B cell (primary cell): ENCODE data around the gene USB1. TPM values are rescaled to one million over a fixed set of nuclear protein-coding genes. Genes with fewer than 3 reads are reported as not detected.

Experiments used
- ATAC-seq: fragments of 200-7000 bp; cut with Tn5 transposase; one replicate; pipeline ENCODE4 v1.10.0; 2021; ENCODE audit warnings: low read depth, mild to moderate bottlenecking, moderate number of reproducible peaks, moderate library complexity
- CTCF ChIA-PET: fragments of 350-600 bp; sonication (Branson Sonifier 250); formaldehyde crosslinking; loops from one replicate; lab custom pipeline; 2021; ENCODE audit warnings: antibody characterized with exemption, inconsistent platforms; lab: Charles Lee
- POLR2A ChIA-PET: fragments of 350-600 bp; sonication (Branson Sonifier 250); formaldehyde crosslinking; loops from one replicate; lab custom pipeline; 2021; ENCODE audit warnings: antibody characterized with exemption; lab: Charles Lee
- DNase-seq: peaks from one replicate; pipeline ENCODE4 v3.0.0; 2013
- H2AFZ ChIP-seq: 2 replicates; pipeline ENCODE4 v1.6.1; 2012; ENCODE audit warnings: mild to moderate bottlenecking, low read depth, low read length; ENCODE audit not compliant: insufficient read depth, poor library complexity, severe bottlenecking
- H3K27ac ChIP-seq, 2 donors: 1 replicate in 1 of 2; 2 replicates in 1 of 2; pipeline ENCODE4 v1.5.1; 2012 to 2013; ENCODE audit warnings: low read length in 2 of 2, mild to moderate bottlenecking in 2 of 2, moderate library complexity in 1 of 2
- H3K27me3 ChIP-seq, 4 experiments: fragments of 200-600 bp in 1 of 4; sonication (generic) in 1 of 4; replicated peaks in 1 of 4; 1 replicate in 2 of 4; 2 replicates in 2 of 4; pipeline versions ENCODE4 v1.6.1 to v1.7.0; 2013 to 2016; ENCODE audit warnings: low read length in 3 of 4, mild to moderate bottlenecking in 2 of 4, mixed read lengths in 1 of 4, moderate library complexity in 1 of 4; ENCODE audit not compliant: insufficient read depth in 4 of 4, control insufficient read depth in 3 of 4; ENCODE audit errors: control extremely low read depth in 1 of 4
- H3K36me3 ChIP-seq, 2 experiments: replicated peaks in 1 of 2; 1 replicate in 1 of 2; 2 replicates in 1 of 2; pipeline versions ENCODE4 v1.6.1 to v1.7.1; 2013; ENCODE audit warnings: low read length in 1 of 2; ENCODE audit not compliant: insufficient read depth in 2 of 2, control insufficient read depth in 1 of 2; ENCODE audit errors: control extremely low read depth in 1 of 2, extremely low read depth in 1 of 2
- H3K4me1 ChIP-seq, 2 donors: fragments of 200-600 bp in 1 of 2; sonication (generic) in 1 of 2; 1 replicate in 1 of 2; 2 replicates in 1 of 2; pipeline versions ENCODE4 v1.5.1 to v1.6.1; 2013 to 2017; ENCODE audit warnings: low read length in 2 of 2; ENCODE audit not compliant: control insufficient read depth in 2 of 2, insufficient read depth in 2 of 2
- H3K4me2 ChIP-seq: replicated peaks from 2 replicates; pipeline ENCODE3; 2012; ENCODE audit warnings: mild to moderate bottlenecking, low read depth, low read length; ENCODE audit not compliant: poor library complexity, severe bottlenecking
- H3K4me3 ChIP-seq, 5 experiments: fragments of 200-600 bp in 1 of 5; sonication (generic) in 1 of 5; 1 replicate in 3 of 5; 2 replicates in 2 of 5; pipeline versions ENCODE4 v1.5.1 to v1.7.0; 2011 to 2016; ENCODE audit warnings: low read length in 4 of 5, mild to moderate bottlenecking in 4 of 5, low read depth in 2 of 5, control low read depth in 1 of 5, moderate library complexity in 1 of 5; ENCODE audit not compliant: insufficient read depth in 1 of 5; ENCODE audit errors: control extremely low read depth in 1 of 5, extremely low read depth in 1 of 5
- H3K79me2 ChIP-seq: fragments of 200-600 bp; sonication (generic); one replicate; pipeline ENCODE4 v1.6.0; 2016; ENCODE audit warnings: low read length; ENCODE audit not compliant: control insufficient read depth, insufficient read depth
- H3K9ac ChIP-seq: fragments of 200-600 bp; sonication (generic); 2 replicates; pipeline ENCODE4 v1.6.1; 2017; ENCODE audit warnings: mild to moderate bottlenecking, low read length, moderate library complexity
- H3K9me3 ChIP-seq, 3 donors: one replicate each; pipeline versions ENCODE4 v1.6.1 to v1.7.1; 2013; ENCODE audit warnings: low read length in 2 of 3; ENCODE audit not compliant: control insufficient read depth in 2 of 3, insufficient read depth in 1 of 3; ENCODE audit errors: control extremely low read depth in 1 of 3
- H4K20me1 ChIP-seq: 2 replicates; pipeline ENCODE4 v1.6.0; 2012; ENCODE audit warnings: mild to moderate bottlenecking, low read length; ENCODE audit not compliant: insufficient read depth, control insufficient read depth, poor library complexity, severe bottlenecking
- H3K27ac Mint-ChIP-seq: one replicate; pipeline ENCODE4 v1.8.0; 2021; ENCODE audit warnings: mixed read lengths
- H3K27me3 Mint-ChIP-seq: one replicate; pipeline ENCODE4 v1.8.0; 2021; ENCODE audit warnings: mixed read lengths
- H3K4me1 Mint-ChIP-seq: one replicate; pipeline ENCODE4 v1.8.0; 2021; ENCODE audit warnings: mixed read lengths
- H3K4me3 Mint-ChIP-seq: one replicate; pipeline ENCODE4 v1.8.0; 2021; ENCODE audit warnings: mixed read lengths
- H3K9me3 Mint-ChIP-seq: one replicate; pipeline ENCODE4 v1.8.0; 2022; ENCODE audit warnings: mixed read lengths; ENCODE audit not compliant: insufficient read depth
- CTCF ChIP-seq: fragments of 200-600 bp; IDR thresholded peaks from one replicate; pipeline ENCODE4 v1.8.0; 2022; ENCODE audit warnings: antibody characterized with exemption, mild to moderate bottlenecking
- EZH2 ChIP-seq: IDR thresholded peaks from 2 replicates; pipeline ENCODE4 v1.6.1; 2012; ENCODE audit warnings: borderline replicate concordance, low read depth, mild to moderate bottlenecking, moderate library complexity, low read length; ENCODE audit not compliant: insufficient read depth, poor library complexity, severe bottlenecking
- WGBS: methylation state at CpG from one replicate; pipeline ENCODE4 v1.1.5; 2013; ENCODE audit warnings: missing lambda C conversion rate; ENCODE audit not compliant: insufficient coverage; 5-methylcytosine and 5-hydroxymethylcytosine counted together
- intact Hi-C: fragments of 100-400 bp; cut with micrococcal nuclease; formaldehyde crosslinking; loops from one replicate; pipeline ENCODE4 v1.10.0; 2022
- polyA plus RNA-seq: library from polyadenylated mRNA; depleted of rRNA; stranded (reverse); fragments of >200 nt; gene quantifications from 2 replicates; pipeline ENCODE4 v1.2.3, GENCODE V29; 2012
- total RNA-seq, 2 donors: library from RNA; stranded (reverse); fragments of 120-200 nt in 1 of 2; gene quantifications; 1 replicate in 1 of 2; 2 replicates in 1 of 2; pipeline versions ENCODE4 v1.2.3 to v1.2.4, GENCODE V29; 2013 to 2022

The USB1 gene
- total and polyA plus RNA-seq, 2 donors (not counting 1 experiment from before 2014, with no cell fraction given): 32.8 to 37.0 TPM

GRCh38 chr16:58032710-58033293, 31.6 kb downstream of the USB1 start:
- Mint-ChIP-seq H3K4me3 (no peak overlapping the region), H3K27ac (no peak overlapping the region), H3K4me1 (peaks cover 2% of the 10 kb centered on the region), H3K27me3 (peaks cover 25% of the 10 kb centered on the region), H3K9me3 (peaks cover 2% of the 10 kb centered on the region)
- H3K9me3 ChIP-seq: peaks cover 0 to 5% (median 0%) of the 10 kb centered on the region in 3 donors
- TF ChIP-seq EZH2: no peak
- H3K9ac ChIP-seq: no peak overlapping the region
- H3K4me3 ChIP-seq: no peak overlapping the region
- H3K4me1 ChIP-seq: no peaks in the 10 kb centered on the region
- intact Hi-C loops: no loop called here
- H3K27me3 ChIP-seq: peaks cover 0 to 13% (median 1%) of the 10 kb centered on the region in 4 experiments
- ChIA-PET POLR2A (no interaction called here), CTCF (interaction anchor here (0.6 kb wide), 1 partner anchor 455 kb away, joined by 3 read pairs; no protein-coding TSS in a partner anchor)
- no peaks in the 10 kb centered on the region for H3K36me3 ChIP-seq
- DNase-seq (no peak), ATAC-seq (no peak)
- H2AFZ ChIP-seq: no peak overlapping the region
- H3K79me2 ChIP-seq: no peaks in the 10 kb centered on the region
- no peak overlapping the region for H3K27ac ChIP-seq
- WGBS: 93% methylated on average over 7 of the region's 15 CpGs
- H4K20me1 ChIP-seq: no peaks in the 10 kb centered on the region
- no peak overlapping the region for H3K4me2 ChIP-seq

- Mint-ChIP-seq H3K27me3 (peaks cover 11% of the 10 kb centered on the region), H3K4me1 (no peaks in the 10 kb centered on the region), H3K27ac (no peak overlapping the region), H3K4me3 (no peak overlapping the region), H3K9me3 (peaks cover 3% of the 10 kb centered on the region)
- no peak overlapping the region for H2AFZ ChIP-seq
- no peaks in the 10 kb centered on the region for H3K27me3 ChIP-seq
- no peaks in the 10 kb centered on the region for H4K20me1 ChIP-seq
- DNase-seq (no peak), ATAC-seq (no peak)
- no peak overlapping the region for H3K27ac ChIP-seq
- no peak overlapping the region for H3K4me2 ChIP-seq
- peaks cover 0 to 5% (median 0%) of the 10 kb centered on the region in 3 donors for H3K9me3 ChIP-seq
- POLR2A ChIA-PET: no interaction called here
- TF ChIP-seq CTCF (no peak), EZH2 (no peak)
- H3K79me2 ChIP-seq: no peaks in the 10 kb centered on the region
- WGBS: 87% methylated on average over 12 of the region's 14 CpGs
- H3K36me3 ChIP-seq: no peaks in the 10 kb centered on the region
- CTCF ChIA-PET: no interaction called here
- H3K4me3 ChIP-seq: no peak overlapping the region
- no peaks in the 10 kb centered on the region for H3K4me1 ChIP-seq
- intact Hi-C loops: no loop called here
- no peak overlapping the region for H3K9ac ChIP-seq
Measured at GRCh38 chr16:58034128-58034685, 33.0 kb downstream of the USB1 start.
